ENCODE results near the gene KCNMA1.

The KCNMA1 gene

DNA sequence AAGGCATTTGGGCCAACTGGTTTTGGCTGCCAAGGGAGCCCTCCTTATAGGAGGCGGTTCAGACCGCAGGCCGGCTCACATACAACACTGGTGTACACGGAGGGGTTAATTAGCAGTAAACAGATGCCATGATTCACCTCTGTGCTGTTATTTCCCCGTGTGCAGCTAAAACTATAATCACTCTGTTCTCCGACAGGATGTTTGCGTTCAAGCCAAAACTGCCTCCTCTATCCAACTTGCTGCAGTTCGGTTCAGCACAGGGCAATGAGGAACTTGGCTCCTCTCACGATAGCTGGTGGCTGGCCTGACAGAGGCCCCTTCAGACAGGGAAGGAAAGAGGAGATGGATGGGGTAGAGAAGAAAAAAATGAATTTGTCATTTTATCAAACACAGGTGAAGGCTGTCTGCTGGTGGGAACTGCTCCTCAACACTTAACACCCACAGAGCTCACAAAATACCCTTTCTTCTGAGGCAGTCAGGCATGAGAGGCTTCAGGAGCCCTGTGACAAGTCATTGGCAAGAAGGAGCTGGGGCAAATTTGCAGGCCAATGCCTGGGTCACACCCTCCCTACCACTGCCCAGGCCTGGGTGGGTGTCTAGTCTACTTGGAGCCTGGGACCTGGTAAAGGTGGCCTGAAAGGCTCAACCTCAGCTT is 24.0 kb downstream of the KCNMA1 start:
- H3K27me3 ChIP-seq (replicated peaks; ENCODE audit: control insufficient read depth, insufficient read depth, low read length), result no peaks in the 10 kb centered on the region
- H3K4me3 ChIP-seq (replicated peaks; ENCODE audit: low read depth, low read length), result no peak overlapping the region
- DNase-seq (ENCODE audit: extremely low read depth, insufficient read length), result no peak
- no peaks in the 10 kb centered on the region for H3K36me3 ChIP-seq (ENCODE audit: control insufficient read depth, insufficient read depth, low read length)
- TF ChIP-seq, protein P1, sequence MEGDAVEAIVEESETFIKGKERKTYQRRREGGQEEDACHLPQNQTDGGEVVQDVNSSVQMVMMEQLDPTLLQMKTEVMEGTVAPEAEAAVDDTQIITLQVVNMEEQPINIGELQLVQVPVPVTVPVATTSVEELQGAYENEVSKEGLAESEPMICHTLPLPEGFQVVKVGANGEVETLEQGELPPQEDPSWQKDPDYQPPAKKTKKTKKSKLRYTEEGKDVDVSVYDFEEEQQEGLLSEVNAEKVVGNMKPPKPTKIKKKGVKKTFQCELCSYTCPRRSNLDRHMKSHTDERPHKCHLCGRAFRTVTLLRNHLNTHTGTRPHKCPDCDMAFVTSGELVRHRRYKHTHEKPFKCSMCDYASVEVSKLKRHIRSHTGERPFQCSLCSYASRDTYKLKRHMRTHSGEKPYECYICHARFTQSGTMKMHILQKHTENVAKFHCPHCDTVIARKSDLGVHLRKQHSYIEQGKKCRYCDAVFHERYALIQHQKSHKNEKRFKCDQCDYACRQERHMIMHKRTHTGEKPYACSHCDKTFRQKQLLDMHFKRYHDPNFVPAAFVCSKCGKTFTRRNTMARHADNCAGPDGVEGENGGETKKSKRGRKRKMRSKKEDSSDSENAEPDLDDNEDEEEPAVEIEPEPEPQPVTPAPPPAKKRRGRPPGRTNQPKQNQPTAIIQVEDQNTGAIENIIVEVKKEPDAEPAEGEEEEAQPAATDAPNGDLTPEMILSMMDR (IDR thresholded peaks at IDR 0.05; ENCODE audit: insufficient read depth, low read length, poor library complexity, severe bottlenecking), result no peak

DNA sequence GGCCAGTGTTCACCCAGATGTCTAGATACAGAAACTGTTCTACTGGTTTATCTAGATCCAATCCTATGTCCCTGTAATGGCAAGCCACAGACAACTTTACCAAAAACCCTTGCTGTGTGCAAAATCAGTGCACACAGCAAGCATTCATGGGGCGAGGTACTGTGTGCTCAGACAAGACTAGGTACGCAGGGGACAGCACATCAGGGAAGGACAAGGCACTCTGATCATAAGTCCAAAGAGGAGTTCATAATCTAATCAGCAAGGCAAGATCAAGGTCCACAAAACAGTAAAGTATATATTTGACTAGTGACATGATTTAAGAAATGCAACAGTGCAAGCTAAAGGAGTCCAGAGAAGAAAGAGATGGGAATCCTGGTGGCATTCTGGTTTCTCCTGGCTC is 25.9 kb downstream of the KCNMA1 start:
- no peak overlapping the region for H3K4me3 ChIP-seq (replicated peaks; ENCODE audit: low read depth, low read length)
- DNase-seq (ENCODE audit: extremely low read depth, insufficient read length), result no peak
- TF ChIP-seq, protein P1 (IDR thresholded peaks at IDR 0.05; ENCODE audit: insufficient read depth, low read length, poor library complexity, severe bottlenecking), result no peak
- H3K27me3 ChIP-seq (replicated peaks; ENCODE audit: control insufficient read depth, insufficient read depth, low read length), result no peaks in the 10 kb centered on the region
- no peaks in the 10 kb centered on the region for H3K36me3 ChIP-seq (ENCODE audit: control insufficient read depth, insufficient read depth, low read length)

DNA sequence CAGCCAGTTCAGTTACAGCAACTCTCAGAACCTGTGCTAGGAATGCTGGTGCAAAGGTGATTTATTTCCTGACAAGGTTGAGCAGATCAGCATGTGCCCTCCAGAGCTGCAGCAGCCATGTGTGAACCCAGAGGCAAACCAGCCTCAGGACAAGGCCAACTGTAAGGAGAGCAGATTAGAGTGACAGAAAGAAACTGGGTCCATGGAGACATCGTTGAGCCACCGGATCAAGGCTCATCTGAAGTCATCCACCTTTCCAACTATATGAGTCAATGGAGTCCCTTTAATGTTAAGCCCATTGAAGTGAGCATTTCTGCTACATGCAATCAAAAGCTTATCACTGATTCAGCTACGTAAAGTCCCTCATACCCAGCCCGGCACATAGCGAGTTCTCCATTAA is 26.4 kb downstream of the KCNMA1 start:
- Histone ChIP-seq H3K4me3 (replicated peaks; ENCODE audit: low read depth, low read length) (no peak overlapping the region), H3K27me3 (replicated peaks; ENCODE audit: control insufficient read depth, insufficient read depth, low read length) (no peaks in the 10 kb centered on the region), H3K36me3 (ENCODE audit: control insufficient read depth, insufficient read depth, low read length) (no peaks in the 10 kb centered on the region)
- DNase-seq (ENCODE audit: extremely low read depth, insufficient read length), result no peak
- TF ChIP-seq, protein P1 (IDR thresholded peaks at IDR 0.05; ENCODE audit: insufficient read depth, low read length, poor library complexity, severe bottlenecking), result no peak

DNA sequence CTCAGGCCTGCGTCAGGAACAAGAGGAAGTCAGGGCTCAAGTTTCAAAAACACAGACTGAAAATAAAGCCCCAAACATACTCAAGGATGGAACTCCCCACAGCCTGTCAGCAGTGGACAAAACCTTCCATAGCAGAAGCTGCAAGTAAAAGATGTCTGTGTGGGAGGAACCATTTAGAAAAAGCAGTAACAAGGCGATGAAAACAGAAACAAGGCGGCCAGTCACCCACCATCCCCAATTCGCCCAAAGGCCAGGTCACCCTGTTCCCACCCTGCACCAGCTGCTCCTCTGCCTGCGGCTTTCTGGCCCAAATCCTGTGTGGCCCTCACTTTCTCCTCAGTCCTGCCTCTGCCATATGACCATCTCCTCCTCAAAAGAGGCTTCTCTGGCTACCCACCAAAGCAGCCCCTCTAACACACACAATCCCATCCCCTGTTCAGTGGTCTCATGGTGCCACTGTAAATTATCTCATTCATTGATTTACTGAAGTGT is 27.8 kb downstream of the KCNMA1 start:
- no peak for DNase-seq (ENCODE audit: extremely low read depth, insufficient read length)
- TF ChIP-seq, protein P1 (IDR thresholded peaks at IDR 0.05; ENCODE audit: insufficient read depth, low read length, poor library complexity, severe bottlenecking), result no peak

DNA sequence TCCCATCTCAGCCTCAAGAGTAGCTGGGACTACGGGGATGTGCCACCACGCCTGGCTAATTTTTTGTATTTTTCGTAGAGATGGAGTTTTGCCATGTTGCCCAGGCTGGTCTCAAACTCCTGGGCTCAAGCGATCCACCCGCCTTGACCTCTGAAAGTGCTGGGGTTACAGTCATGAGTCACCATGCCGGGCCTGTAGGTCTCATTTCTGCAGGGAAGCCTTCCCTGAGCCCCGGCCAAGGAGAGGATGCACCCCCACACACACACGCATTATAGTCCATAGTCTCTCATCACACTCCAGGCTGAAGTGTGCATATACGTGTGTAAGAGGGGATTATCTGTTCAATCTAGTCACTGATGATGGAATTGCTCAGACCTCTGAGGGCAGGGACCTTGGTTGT is 29.3 kb downstream of the KCNMA1 start:
- Histone ChIP-seq H3K36me3 (ENCODE audit: control insufficient read depth, insufficient read depth, low read length) (no peaks in the 10 kb centered on the region), H3K4me3 (replicated peaks; ENCODE audit: low read depth, low read length) (no peak overlapping the region), H3K27me3 (replicated peaks; ENCODE audit: control insufficient read depth, insufficient read depth, low read length) (no peaks in the 10 kb centered on the region)
- no peak for DNase-seq (ENCODE audit: extremely low read depth, insufficient read length)
- TF ChIP-seq, protein P1 (IDR thresholded peaks at IDR 0.05; ENCODE audit: insufficient read depth, low read length, poor library complexity, severe bottlenecking), result no peak

More for the DNA sequence above, 27.8 kb downstream of the KCNMA1 start:
- Histone ChIP-seq H3K4me3 (replicated peaks; ENCODE audit: low read depth, low read length) (no peak overlapping the region), H3K36me3 (ENCODE audit: control insufficient read depth, insufficient read depth, low read length) (no peaks in the 10 kb centered on the region), H3K27me3 (replicated peaks; ENCODE audit: control insufficient read depth, insufficient read depth, low read length) (no peaks in the 10 kb centered on the region)
